Heart right ventricle (tissue), 16 donors: Measurements from ENCODE around the gene LILRA6. TPM values are rescaled to one million over a fixed set of nuclear protein-coding genes. Genes with fewer than 3 reads are reported as not detected.
"Not testable (repeated sequence)": the region's sequence is repeated elsewhere in the genome, so short reads cannot be mapped to it uniquely, and the experiment has no call there.

Source experiments
- ATAC-seq, 8 donors: fragments of 200-7000 bp; cut with Tn5 transposase; one replicate each; pipeline ENCODE4 v1.9.1; 2020; ENCODE audit warnings: mild to moderate bottlenecking in 8 of 8, moderate library complexity in 8 of 8, moderate number of reproducible peaks in 1 of 8
- DNase-seq, 2 donors: peaks; one replicate each; pipeline ENCODE4 v3.0.0-alpha.2; 2020
- H3K27ac ChIP-seq, 10 donors: fragments of 200-600 bp; sonication (generic) in 2 of 10; one replicate each; pipeline versions ENCODE4 v1.5.0 to v1.8.0; 2020 to 2022; ENCODE audit warnings: mild to moderate bottlenecking in 3 of 10
- H3K27me3 ChIP-seq, 7 donors: fragments of 200-600 bp; one replicate each; pipeline ENCODE4 v1.8.0; 2021 to 2022; ENCODE audit warnings: mild to moderate bottlenecking in 2 of 7
- H3K36me3 ChIP-seq, 9 donors: fragments of 200-600 bp; sonication (generic) in 1 of 9; one replicate each; pipeline versions ENCODE4 v1.5.0 to v1.8.0; 2020 to 2022; ENCODE audit warnings: mild to moderate bottlenecking in 2 of 9
- H3K4me1 ChIP-seq, 9 donors: fragments of 200-600 bp; sonication (generic) in 1 of 9; one replicate each; pipeline versions ENCODE4 v1.5.0 to v1.8.0; 2020 to 2022; ENCODE audit warnings: mild to moderate bottlenecking in 4 of 9
- H3K4me3 ChIP-seq, 10 donors: fragments of 200-600 bp; sonication (generic) in 2 of 10; one replicate each; pipeline versions ENCODE4 v1.5.0 to v1.8.0; 2020 to 2022; ENCODE audit warnings: mild to moderate bottlenecking in 7 of 10, moderate library complexity in 2 of 10
- H3K9me3 ChIP-seq, 11 donors: fragments of 200-600 bp in 10 of 11; sonication (generic) in 2 of 11; one replicate each; pipeline versions ENCODE4 v1.5.0 to v1.8.0; 2013 to 2022; ENCODE audit warnings: mild to moderate bottlenecking in 2 of 11, control low read depth in 1 of 11, moderate library complexity in 1 of 11
- WGBS, 2 donors: extraction: QIAGEN DNeasy Blood & Tissue Kit; methylation state at CpG; one replicate each; pipeline ENCODE4 v1.1.7; 2013; ENCODE audit warnings: inconsistent platforms in 1 of 2; 5-methylcytosine and 5-hydroxymethylcytosine counted together
- intact Hi-C, 10 donors: fragments of 100-400 bp; cut with DNase I; formaldehyde crosslinking; loops; one replicate each; pipeline versions ENCODE4 v1.11.1 to v1.14.2; 2022
- polyA plus RNA-seq, 2 donors: library from polyadenylated mRNA; stranded (reverse); fragments of 200-250 nt; gene quantifications; one replicate each; pipeline ENCODE4 v1.2.3, GENCODE V29; 2013
- total RNA-seq, 10 donors: library from RNA; stranded (reverse); fragmentation: NEBNext Ultra II Directional in 3 of 10; extraction: Animal tissue kit (Norgen Biotek cat#: 25700) in 3 of 10; gene quantifications; one replicate each; pipeline versions ENCODE4 v1.2.1 to v1.2.4, GENCODE V29; 2021 to 2023
- TF ChIP-seq, protein P1 (sequence below), 9 donors: fragments of 200-600 bp; sonication (generic) in 2 of 9; IDR thresholded peaks; one replicate each; pipeline versions ENCODE4 v1.5.0 to v1.8.0; 2021 to 2022; ENCODE audit warnings: antibody characterized with exemption in 9 of 9, mild to moderate bottlenecking in 5 of 9, moderate library complexity in 1 of 9
- donor health status: Arrhythmogenic right ventricular cardiomyopathy.
- donor health status: ischemic (EF 13 %, LVEDD 7.1; RV severe dilation, severe dysfunction).
- donor health status: healthy with polysubstance abuse.
- donor health status: DM: no; HTN: yes; CAD: no.
- donor health status: DM: no; HTN: no; CAD: no.
- donor health status: ischemic (EF 25% LVEDD 6.9; RV normal size, moderate dysfunction).
- donor health status: ischemic (EF 25% LVEDD 5.7; RV mildly dilated, moderate dysfunction).
- donor health status: healthy.
- donor health status: DM: yes; HTN: yes; CAD: no.
- donor health status: Ischemic cardiomyopathy.
- donor health status: ischemic (EF 35%, LVEDD 5.7; RV mildly dilated, moderate dysfunction).
- donor health status: nonischemic (EF 11% LVEDD 7.7; RV severe dilation, severe dysfunction).
- donor health status: DM: yes; HTN: yes; CAD: no.
- donor health status: PGD.
- donor health status: ischemic (EF 29% LVEDD 5.4; RV normal size, mild dysfunction).
- donor health status: nonischemic (EF 23%, LVEDD 6.1; RV moderate dilation, normal function).

The LILRA6 gene
- total and polyA plus RNA-seq, 12 donors: 0.48 to 9.4 (median 1.3) TPM; not detected in 1

DNA sequence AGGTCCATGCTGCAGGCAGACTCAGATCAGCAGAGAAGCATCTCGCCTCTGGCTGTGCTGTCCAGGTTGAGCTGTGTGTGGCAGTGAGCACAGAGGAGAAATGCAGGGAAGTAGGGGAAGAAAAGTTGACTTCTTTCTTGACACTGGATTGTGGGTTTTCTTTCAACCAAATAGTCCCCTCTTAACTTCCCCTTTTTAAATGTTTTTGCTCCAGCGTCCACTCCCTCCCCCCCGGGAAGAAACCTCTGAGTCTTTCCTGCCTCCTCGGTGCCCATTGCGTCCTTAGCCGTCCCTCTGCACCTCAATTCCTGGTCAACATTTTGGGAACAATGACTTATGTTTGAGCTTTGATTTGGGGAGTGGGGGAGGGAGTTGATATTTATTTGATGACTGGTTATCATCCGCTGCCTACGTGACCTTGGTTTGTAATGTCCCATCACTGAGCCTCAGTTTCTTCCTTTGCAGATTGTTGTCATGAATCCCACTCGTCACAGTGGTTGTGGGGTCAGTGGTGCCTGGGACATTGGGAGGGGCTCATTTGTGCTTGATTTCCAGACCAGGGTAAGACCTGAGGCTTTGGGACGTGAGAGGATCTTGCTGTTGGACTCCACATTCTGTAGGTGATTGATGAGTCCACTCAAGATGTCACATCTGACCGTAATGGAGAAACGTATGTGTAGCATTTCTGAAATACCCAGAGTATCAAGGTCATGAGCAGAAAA, 38.6 kb upstream of the LILRA6 start, which contains the start of gene LILRB2:
Gene LILRB2, minus strand, starts transcription at position 104 of the 722 bp plus-strand sequence. CDS start 614 bp downstream, outside the sequence.
- peak within 1 kb of the TSS in 6 of 10 donors; percentile 13 to 90 (median 34) for H3K27ac ChIP-seq
- 77 to 80% methylated on average over 12 of the region's 12 CpGs for WGBS, 2 donors
- no peaks in the 10 kb centered on the region for H3K9me3 ChIP-seq
- intact Hi-C loops: no loop called here
- ATAC-seq: peak in 7 of 8 donors; percentile 21 to 60 (median 35)
- H3K4me1 ChIP-seq: peaks cover 0 to 38% (median 0%) of the 10 kb centered on the region in 9 donors
- H3K4me3 ChIP-seq: peak within 1 kb of the TSS in 6 of 10 donors; percentile 17 to 53 (median 22)
- peaks cover 0 to 12% (median 0%) of the 10 kb centered on the region in 9 donors for H3K36me3 ChIP-seq
- no peak for DNase-seq
- peaks cover 0 to 54% (median 28%) of the 10 kb centered on the region in 7 donors for H3K27me3 ChIP-seq
- TF ChIP-seq, protein P1, sequence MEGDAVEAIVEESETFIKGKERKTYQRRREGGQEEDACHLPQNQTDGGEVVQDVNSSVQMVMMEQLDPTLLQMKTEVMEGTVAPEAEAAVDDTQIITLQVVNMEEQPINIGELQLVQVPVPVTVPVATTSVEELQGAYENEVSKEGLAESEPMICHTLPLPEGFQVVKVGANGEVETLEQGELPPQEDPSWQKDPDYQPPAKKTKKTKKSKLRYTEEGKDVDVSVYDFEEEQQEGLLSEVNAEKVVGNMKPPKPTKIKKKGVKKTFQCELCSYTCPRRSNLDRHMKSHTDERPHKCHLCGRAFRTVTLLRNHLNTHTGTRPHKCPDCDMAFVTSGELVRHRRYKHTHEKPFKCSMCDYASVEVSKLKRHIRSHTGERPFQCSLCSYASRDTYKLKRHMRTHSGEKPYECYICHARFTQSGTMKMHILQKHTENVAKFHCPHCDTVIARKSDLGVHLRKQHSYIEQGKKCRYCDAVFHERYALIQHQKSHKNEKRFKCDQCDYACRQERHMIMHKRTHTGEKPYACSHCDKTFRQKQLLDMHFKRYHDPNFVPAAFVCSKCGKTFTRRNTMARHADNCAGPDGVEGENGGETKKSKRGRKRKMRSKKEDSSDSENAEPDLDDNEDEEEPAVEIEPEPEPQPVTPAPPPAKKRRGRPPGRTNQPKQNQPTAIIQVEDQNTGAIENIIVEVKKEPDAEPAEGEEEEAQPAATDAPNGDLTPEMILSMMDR (IDR thresholded peaks at IDR 0.05): no peak

DNA sequence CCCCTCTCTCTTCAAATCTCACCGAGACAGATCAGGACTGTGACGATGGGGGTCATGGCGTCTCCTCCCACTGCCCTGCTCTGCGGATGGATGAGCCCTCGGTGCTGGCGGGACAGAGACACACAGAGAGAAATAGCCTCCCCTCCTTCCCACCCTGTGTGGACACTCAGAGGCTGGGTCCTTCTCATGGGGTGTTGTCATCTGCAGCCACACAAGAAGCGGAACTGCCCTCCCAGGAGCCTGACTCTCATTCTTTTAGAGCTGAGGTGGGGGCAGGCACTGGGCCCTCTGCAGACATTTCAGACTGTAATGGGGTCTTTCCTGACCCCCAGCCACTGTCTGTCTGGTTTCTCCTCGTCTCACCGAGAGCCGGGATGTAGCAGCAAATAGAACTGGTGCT, 37.9 kb upstream of the LILRA6 start:
- H3K9me3 ChIP-seq, intact Hi-C loops, DNase-seq: not testable (repeated sequence)
- Histone ChIP-seq H3K4me1 (peaks cover 0 to 38% (median 0%) of the 10 kb centered on the region in 9 donors), H3K4me3 (peak overlapping the region in 6 of 10 donors; percentile 17 to 53 (median 22)), H3K27me3 (peaks cover 0 to 60% (median 28%) of the 10 kb centered on the region in 7 donors), H3K27ac (peak overlapping the region in 6 of 10 donors; percentile 13 to 90 (median 34)), H3K36me3 (peaks cover 0 to 17% (median 0%) of the 10 kb centered on the region in 9 donors)
- peak; percentile 46 to 68 (median 61) for ATAC-seq
- WGBS, 2 donors: 66 to 67% methylated on average over 10 of the region's 10 CpGs

DNA sequence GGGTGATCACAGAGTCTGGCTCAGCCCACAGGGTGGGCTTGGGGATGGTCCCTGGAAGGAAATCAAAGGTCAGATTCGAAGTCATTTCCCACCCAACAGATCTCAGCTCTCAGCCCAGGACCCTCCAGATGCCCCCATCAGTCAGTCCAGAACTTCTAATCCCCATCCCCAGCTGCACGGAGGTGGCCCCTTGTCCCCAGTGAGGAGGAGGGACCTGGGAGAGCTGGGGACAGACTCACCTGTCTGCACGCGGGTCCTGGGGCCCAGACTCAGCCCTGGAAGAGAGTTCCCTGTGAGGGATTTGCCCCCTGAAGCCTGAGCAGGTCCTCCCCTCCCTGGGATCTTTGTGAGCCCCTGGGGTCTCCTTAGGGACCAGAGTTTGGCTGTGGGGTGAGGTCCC, 37.4 kb upstream of the LILRA6 start:
- Histone ChIP-seq H3K27ac (peak overlapping the region in 5 of 10 donors; percentile 13 to 90 (median 41)), H3K36me3 (peaks cover 0 to 17% (median 0%) of the 10 kb centered on the region in 9 donors), H3K27me3 (peaks cover 0 to 62% (median 28%) of the 10 kb centered on the region in 7 donors), H3K4me1 (peaks cover 0 to 38% (median 0%) of the 10 kb centered on the region in 9 donors), H3K4me3 (peak overlapping the region in 6 of 10 donors; percentile 17 to 53 (median 22))
- H3K9me3 ChIP-seq, intact Hi-C loops, ATAC-seq, DNase-seq: not testable (repeated sequence)
- 31 to 48% methylated on average over 4 of the region's 4 CpGs for WGBS, 2 donors

DNA sequence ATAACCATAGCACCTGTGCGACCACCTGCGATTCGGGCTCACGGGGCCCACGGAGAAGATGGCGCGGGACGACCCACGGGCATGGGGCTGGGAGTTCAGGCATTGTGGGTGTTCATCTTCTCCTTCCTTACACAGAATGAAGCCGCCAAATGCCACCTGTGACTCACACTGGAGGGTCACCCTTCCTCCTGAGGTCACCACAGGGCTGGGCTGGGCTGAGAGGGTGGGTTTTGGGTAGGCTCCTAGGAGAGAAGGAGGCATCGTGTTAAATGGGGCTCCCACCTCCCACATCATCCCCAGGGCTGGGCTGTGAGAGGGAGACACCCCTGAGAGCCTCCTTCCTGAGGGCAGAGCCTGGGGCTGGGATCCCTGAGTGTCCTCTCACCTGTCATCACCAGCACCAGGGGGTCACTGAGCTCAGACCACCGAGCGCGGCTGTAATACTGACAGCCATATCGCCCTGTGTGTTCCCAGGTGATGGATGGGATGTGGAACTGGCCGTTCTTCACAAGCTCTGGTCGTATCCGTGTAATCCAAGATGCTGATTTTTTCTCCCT, 36.9 kb upstream of the LILRA6 start:
- intact Hi-C loops: no loop called here
- Histone ChIP-seq H3K4me3 (peak overlapping the region in 4 of 10 donors; percentile 17 to 53 (median 22)), H3K9me3 (no peaks in the 10 kb centered on the region), H3K27ac (peak overlapping the region in 2 of 10 donors; percentile 60 to 90), H3K27me3 (peaks cover 0 to 61% (median 28%) of the 10 kb centered on the region in 7 donors), H3K4me1 (peaks cover 0 to 34% (median 0%) of the 10 kb centered on the region in 9 donors), H3K36me3 (peaks cover 0 to 17% (median 0%) of the 10 kb centered on the region in 9 donors)
- TF ChIP-seq, protein P1 (IDR thresholded peaks at IDR 0.05): no peak
- ATAC-seq (no peak), DNase-seq (no peak)
- 78 to 86% methylated on average over 18 of the region's 18 CpGs for WGBS, 2 donors

DNA sequence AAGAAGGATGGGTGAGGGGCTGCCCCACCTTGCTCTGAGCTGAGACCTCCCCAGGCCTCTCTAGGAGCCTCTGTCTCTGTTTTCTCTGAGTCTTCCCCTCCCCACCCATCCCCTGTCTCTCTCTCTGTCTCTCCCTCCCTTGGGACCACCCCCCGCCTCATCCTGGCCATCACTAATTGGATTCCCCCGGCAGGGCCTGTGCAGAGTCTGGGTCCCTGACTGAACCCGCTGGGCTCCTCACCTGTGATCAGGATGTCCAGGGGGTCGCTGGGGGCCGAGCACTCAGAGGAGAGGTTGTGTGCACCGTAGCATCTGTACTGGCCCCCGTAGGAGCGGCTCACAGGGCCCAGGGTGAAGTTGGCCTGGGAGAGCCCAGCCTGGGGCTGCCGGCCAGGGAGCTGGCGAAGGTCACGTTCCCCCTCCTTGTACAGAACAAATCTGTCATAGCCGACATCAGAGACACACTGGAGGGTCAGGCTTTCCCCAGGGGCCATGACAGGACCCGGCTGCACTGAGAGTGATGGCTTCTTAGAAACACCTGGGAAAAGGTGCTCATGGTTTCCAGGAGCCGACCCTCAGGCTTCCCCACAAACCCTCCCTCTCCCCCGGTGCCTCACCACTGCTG, 36.1 kb upstream of the LILRA6 start:
- 71 to 81% methylated on average over 15 of the region's 15 CpGs for WGBS, 2 donors
- DNase-seq, ATAC-seq, intact Hi-C loops, H3K9me3 ChIP-seq: not testable (repeated sequence)
- H3K27me3 ChIP-seq: peaks cover 0 to 62% (median 28%) of the 10 kb centered on the region in 7 donors
- peaks cover 0 to 31% (median 0%) of the 10 kb centered on the region in 9 donors for H3K4me1 ChIP-seq
- H3K27ac ChIP-seq: peak overlapping the region in 1 of 10 donors; percentile 90
- peaks cover 0 to 17% (median 0%) of the 10 kb centered on the region in 9 donors for H3K36me3 ChIP-seq
- H3K4me3 ChIP-seq: peak overlapping the region in 1 of 10 donors; percentile 53

DNA sequence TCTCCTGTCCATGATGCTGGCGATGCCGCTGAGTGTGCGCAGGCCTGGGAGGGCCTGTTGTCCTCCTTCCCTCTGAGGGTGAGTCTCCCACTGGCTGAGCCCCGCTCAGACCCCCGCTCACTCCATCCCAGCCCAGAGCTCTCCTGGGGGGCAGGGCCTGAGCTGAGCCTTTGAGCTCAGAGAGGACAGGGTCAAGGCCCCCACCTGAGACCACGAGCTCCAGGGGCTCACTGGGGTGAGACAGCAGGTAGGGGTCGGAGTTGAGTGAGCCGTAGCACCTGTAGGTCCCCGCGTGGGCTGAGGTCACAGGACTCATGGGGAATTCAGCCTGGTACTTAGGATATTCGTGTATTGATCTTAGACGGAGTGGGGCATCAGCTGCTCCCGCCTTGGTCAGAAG, 35.5 kb upstream of the LILRA6 start:
- peaks cover 0 to 67% (median 28%) of the 10 kb centered on the region in 7 donors for H3K27me3 ChIP-seq

DNA sequence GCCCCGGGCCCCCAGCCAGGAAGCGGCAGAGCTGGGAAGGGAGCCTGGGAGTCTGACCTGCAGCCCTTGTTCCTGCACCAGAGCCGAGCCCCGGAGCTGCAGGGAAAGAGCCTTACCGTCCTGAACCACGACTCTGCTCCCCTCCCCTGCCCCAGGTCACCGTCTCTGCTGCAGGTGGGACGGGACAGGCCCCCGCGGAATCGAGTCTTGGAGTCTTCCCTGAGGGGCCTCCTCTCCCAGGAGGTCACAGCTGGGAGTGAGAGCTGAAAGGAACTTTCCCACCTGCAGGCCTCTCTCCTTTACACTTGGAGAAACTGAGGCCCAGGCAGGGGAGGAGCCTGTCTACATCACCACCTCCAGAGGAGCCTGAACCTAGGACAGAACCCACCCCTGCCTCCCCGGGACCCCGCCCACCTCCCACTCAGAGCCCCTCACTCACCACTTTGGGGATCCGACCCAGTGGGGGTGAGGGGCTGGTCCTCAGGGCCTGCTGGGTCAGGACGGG, 34.6 kb upstream of the LILRA6 start:
- ATAC-seq, H3K4me3 ChIP-seq, H3K9me3 ChIP-seq, H3K27ac ChIP-seq, intact Hi-C loops, DNase-seq: not testable (repeated sequence)
- peaks cover 0 to 58% (median 26%) of the 10 kb centered on the region in 7 donors for H3K27me3 ChIP-seq
- 63 to 67% methylated on average over 14 to 15 of the region's 15 CpGs for WGBS, 2 donors
- peaks cover 0 to 16% (median 0%) of the 10 kb centered on the region in 9 donors for H3K4me1 ChIP-seq
- H3K36me3 ChIP-seq: peaks cover 0 to 17% (median 0%) of the 10 kb centered on the region in 9 donors

More for the DNA sequence above, 35.5 kb upstream of the LILRA6 start:
- Histone ChIP-seq H3K4me1 (peaks cover 0 to 25% (median 0%) of the 10 kb centered on the region in 9 donors), H3K36me3 (peaks cover 0 to 17% (median 0%) of the 10 kb centered on the region in 9 donors), H3K27ac (peak overlapping the region in 1 of 10 donors; percentile 36)
- DNase-seq, intact Hi-C loops, H3K4me3 ChIP-seq, ATAC-seq, H3K9me3 ChIP-seq: not testable (repeated sequence)
- WGBS, 2 donors: 80 to 81% methylated on average over 13 of the region's 13 CpGs
